Panc1 (cell line): ENCODE data around the gene GAB3.

Experiments
- CTCF ChIP-seq: fragments of 450-650 bp; IDR thresholded peaks from 2 replicates; pipeline ENCODE4 v1.5.1; 2017; ENCODE audit warnings: mild to moderate bottlenecking
- POLR2AphosphoS5 ChIP-seq: IDR thresholded peaks from 2 replicates; pipeline ENCODE4 v1.6.1; 2012; ENCODE audit warnings: mild to moderate bottlenecking, low read depth, low read length, moderate library complexity
- REST ChIP-seq, 2 experiments: IDR thresholded peaks; 2 replicates each; pipeline ENCODE4 v1.6.1; 2011 to 2012; ENCODE audit warnings: low read depth in 2 of 2, control low read depth in 1 of 2, low read length in 1 of 2, mild to moderate bottlenecking in 1 of 2, moderate library complexity in 1 of 2; ENCODE audit not compliant: insufficient read depth in 1 of 2
- SIN3A ChIP-seq: IDR thresholded peaks from 2 replicates; pipeline ENCODE4 v1.6.1; 2012; ENCODE audit warnings: low read depth, mild to moderate bottlenecking, low read length, moderate library complexity, borderline replicate concordance; ENCODE audit not compliant: insufficient read depth
- TCF7L2 ChIP-seq: IDR thresholded peaks from 2 replicates; pipeline ENCODE4 v1.6.1; 2011; ENCODE audit warnings: mild to moderate bottlenecking, low read depth, low read length, inconsistent platforms

- TF ChIP-seq CTCF = no peak
- no peak for TF ChIP-seq POLR2AphosphoS5
- TF ChIP-seq REST (IDR thresholded peaks at IDR 0.05; ENCODE audit: insufficient read depth in 1 of 2, low read depth in 2 of 2, low read length in 1 of 2) = no peak
- no peak for TF ChIP-seq TCF7L2
- TF ChIP-seq SIN3A = no peak
Measured at GRCh38 chrX:154715825-154716224, 35.1 kb downstream of the GAB3 start.
